Kidney (tissue), 14 donors: ENCODE data around the gene ARL4D. TPM values are rescaled to one million over a fixed set of nuclear protein-coding genes. Genes with fewer than 3 reads are reported as not detected.

Experiments
- DNase-seq, 5 donors: peaks; one replicate each; pipeline ENCODE4 v3.0.0-alpha.2; 2013 to 2020
- FAIRE-seq: peaks from 2 replicates; lab custom pipeline; 2012; peaks lifted over from hg19 to GRCh38; lab: Jason Lieb, UNC
- H3K27ac ChIP-seq, 2 donors: one replicate each; pipeline ENCODE4 v1.7.0; 2013; ENCODE audit warnings: low read depth in 2 of 2, low read length in 2 of 2, inconsistent platforms in 1 of 2
- H3K27me3 ChIP-seq: one replicate; pipeline ENCODE4 v1.7.1; 2013; ENCODE audit warnings: low read length, inconsistent platforms; ENCODE audit not compliant: control insufficient read depth, insufficient read depth
- H3K36me3 ChIP-seq, 3 donors: one replicate each; pipeline versions ENCODE4 v1.7.0 to v1.7.1; 2013; ENCODE audit warnings: low read length in 3 of 3, control low read depth in 1 of 3, inconsistent platforms in 1 of 3; ENCODE audit not compliant: insufficient read depth in 3 of 3, control insufficient read depth in 2 of 3
- H3K4me1 ChIP-seq, 3 donors: one replicate each; pipeline versions ENCODE4 v1.7.0 to v1.7.1; 2013; ENCODE audit warnings: low read length in 3 of 3, inconsistent platforms in 1 of 3, low read depth in 1 of 3; ENCODE audit not compliant: control insufficient read depth in 2 of 3, insufficient read depth in 2 of 3
- H3K4me3 ChIP-seq, 3 donors: one replicate each; pipeline versions ENCODE4 v1.7.0 to v1.8.1; 2013; ENCODE audit warnings: low read length in 3 of 3, control low read depth in 1 of 3, inconsistent platforms in 1 of 3
- H3K9ac ChIP-seq, 3 donors: one replicate each; pipeline versions ENCODE4 v1.7.0 to v1.7.1; 2013; ENCODE audit warnings: low read length in 3 of 3, control low read depth in 1 of 3, inconsistent platforms in 1 of 3
- H3K9me3 ChIP-seq, 3 donors: one replicate each; pipeline versions ENCODE4 v1.7.0 to v1.7.1; 2013; ENCODE audit warnings: low read length in 3 of 3, control low read depth in 1 of 3, inconsistent platforms in 1 of 3; ENCODE audit not compliant: control insufficient read depth in 2 of 3, insufficient read depth in 1 of 3
- intact Hi-C: fragments of 100-400 bp; cut with DNase I; formaldehyde crosslinking; loops from one replicate; pipeline ENCODE4 v1.11.1; 2022
- polyA plus RNA-seq: library from polyadenylated mRNA; stranded (reverse); fragments of 350-450 nt; fragmentation: Illumina TruSeq; extraction: RNeasy Lipid Tissue Mini Kit (QIAGEN cat#74804); gene quantifications from one replicate; pipeline ENCODE4 v1.2.3, GENCODE V29; 2014; ENCODE audit warnings: low read depth, low replicate concordance; ENCODE audit not compliant: insufficient read depth
- total RNA-seq: library from RNA; stranded (reverse); fragmentation: NEBNext Ultra II Directional; extraction: Animal tissue kit (Norgen Biotek cat#: 25700); gene quantifications from one replicate; pipeline ENCODE4 v1.2.1, GENCODE V29; 2021
- TF ChIP-seq, protein P1 (sequence below): IDR thresholded peaks from 3 replicates; pipeline ENCODE4 v1.5.1; 2012; ENCODE audit warnings: mild to moderate bottlenecking, moderate library complexity, borderline replicate concordance; ENCODE audit not compliant: insufficient read depth; ENCODE audit errors: extremely low read depth
- donor health status: control.
- donor health status: control.
- donor health status: control.
- donor health status: control.
- donor health status: control.
- donor health status: DM: yes; HTN: yes; CAD: no.
- donor health status: Normal renal cell carcinoma (clear cell type).

Gene ARL4D
- total and polyA plus RNA-seq, 2 donors from 2014 or later = 48.8 to 81.2 TPM

DNA sequence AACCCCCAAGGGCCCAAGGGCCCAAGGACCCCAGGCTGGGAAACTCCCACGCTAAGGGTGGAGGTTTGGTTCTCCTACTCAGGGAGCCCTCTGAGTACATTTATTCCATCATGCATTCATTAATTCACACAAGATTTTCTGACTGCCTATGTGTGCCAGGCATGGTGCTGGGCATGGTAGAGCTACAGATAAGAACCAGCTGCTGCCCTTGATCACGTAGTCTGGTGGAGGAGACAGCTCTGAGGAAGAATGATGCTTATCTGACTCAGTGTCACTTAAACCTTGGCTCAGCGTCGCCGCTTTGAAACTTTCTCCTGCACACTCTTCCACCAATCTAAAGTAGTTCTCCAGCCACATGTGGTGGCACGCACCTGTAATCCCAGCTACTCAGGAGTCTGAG lies 3.6 kb upstream of the ARL4D start:
- no peaks in the 10 kb centered on the region for H3K9me3 ChIP-seq
- H3K9ac ChIP-seq = no peak overlapping the region
- FAIRE-seq (no peak), DNase-seq (no peak)
- no peaks in the 10 kb centered on the region for H3K27me3 ChIP-seq
- TF ChIP-seq, protein P1, sequence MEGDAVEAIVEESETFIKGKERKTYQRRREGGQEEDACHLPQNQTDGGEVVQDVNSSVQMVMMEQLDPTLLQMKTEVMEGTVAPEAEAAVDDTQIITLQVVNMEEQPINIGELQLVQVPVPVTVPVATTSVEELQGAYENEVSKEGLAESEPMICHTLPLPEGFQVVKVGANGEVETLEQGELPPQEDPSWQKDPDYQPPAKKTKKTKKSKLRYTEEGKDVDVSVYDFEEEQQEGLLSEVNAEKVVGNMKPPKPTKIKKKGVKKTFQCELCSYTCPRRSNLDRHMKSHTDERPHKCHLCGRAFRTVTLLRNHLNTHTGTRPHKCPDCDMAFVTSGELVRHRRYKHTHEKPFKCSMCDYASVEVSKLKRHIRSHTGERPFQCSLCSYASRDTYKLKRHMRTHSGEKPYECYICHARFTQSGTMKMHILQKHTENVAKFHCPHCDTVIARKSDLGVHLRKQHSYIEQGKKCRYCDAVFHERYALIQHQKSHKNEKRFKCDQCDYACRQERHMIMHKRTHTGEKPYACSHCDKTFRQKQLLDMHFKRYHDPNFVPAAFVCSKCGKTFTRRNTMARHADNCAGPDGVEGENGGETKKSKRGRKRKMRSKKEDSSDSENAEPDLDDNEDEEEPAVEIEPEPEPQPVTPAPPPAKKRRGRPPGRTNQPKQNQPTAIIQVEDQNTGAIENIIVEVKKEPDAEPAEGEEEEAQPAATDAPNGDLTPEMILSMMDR = no peak
- peaks cover 0 to 11% (median 0%) of the 10 kb centered on the region in 3 donors for H3K4me1 ChIP-seq
- intact Hi-C loops = loop anchor here (2.0 kb wide), 1 partner anchor 88 kb away; the partner anchor contains the start of gene DHX8
- no peak overlapping the region for H3K27ac ChIP-seq
- no peak overlapping the region for H3K4me3 ChIP-seq
- no peaks in the 10 kb centered on the region for H3K36me3 ChIP-seq

DNA sequence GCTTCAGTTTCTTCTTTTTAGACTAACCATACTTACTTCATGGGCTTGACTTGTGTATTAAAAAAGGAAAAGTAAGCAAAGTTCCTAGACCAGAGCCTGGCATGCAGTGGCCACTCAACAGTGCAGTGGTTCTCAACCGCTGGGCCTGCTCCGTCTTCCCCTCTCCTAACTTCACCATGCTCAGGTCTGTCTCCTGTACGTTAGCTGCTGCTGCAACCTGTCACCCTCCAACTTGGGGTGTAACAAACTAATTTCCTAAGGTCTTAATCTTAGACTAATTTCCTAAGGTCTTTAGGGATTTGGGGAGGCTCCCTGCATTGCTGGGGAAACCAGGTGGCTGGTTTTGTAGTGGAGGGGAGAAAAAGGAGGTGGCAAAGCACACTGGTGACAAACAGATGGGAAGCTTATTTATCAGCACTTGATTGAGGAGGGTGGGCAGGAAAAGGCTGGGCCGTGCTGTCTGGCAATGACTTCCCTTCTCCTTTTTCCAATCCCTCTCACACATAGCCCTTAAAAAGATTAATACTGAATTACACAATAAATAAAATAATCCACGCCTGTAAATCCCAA lies 2.2 kb upstream of the ARL4D start:
- intact Hi-C loops = no loop called here
- DNase-seq (no peak), FAIRE-seq (no peak)
- Histone ChIP-seq H3K27me3 (no peaks in the 10 kb centered on the region), H3K9ac (no peak overlapping the region), H3K27ac (no peak overlapping the region), H3K36me3 (no peaks in the 10 kb centered on the region), H3K9me3 (no peaks in the 10 kb centered on the region), H3K4me1 (peaks cover 0 to 13% (median 6%) of the 10 kb centered on the region in 3 donors), H3K4me3 (no peak overlapping the region)
- TF ChIP-seq, protein P1 = no peak

DNA sequence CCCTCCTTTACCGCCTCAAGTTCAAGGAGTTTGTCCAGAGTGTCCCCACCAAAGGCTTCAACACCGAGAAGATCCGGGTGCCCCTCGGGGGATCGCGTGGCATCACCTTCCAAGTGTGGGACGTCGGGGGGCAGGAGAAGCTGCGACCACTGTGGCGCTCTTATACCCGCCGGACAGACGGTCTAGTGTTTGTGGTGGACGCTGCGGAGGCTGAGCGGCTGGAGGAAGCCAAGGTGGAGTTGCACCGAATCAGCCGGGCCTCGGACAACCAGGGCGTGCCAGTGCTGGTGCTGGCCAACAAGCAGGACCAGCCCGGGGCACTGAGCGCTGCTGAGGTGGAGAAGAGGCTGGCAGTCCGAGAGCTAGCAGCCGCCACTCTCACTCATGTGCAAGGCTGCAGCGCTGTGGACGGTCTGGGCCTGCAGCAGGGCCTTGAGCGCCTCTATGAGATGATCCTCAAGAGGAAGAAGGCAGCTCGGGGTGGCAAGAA lies 1.1 kb downstream of the ARL4D start:
- Histone ChIP-seq H3K4me3 (peak overlapping the region; percentile 62 to 80 (median 78)), H3K9ac (peak overlapping the region in 2 of 3 donors; percentile 74 to 85), H3K9me3 (no peaks in the 10 kb centered on the region), H3K36me3 (no peaks in the 10 kb centered on the region), H3K27me3 (no peaks in the 10 kb centered on the region), H3K4me1 (peaks cover 0 to 16% (median 8%) of the 10 kb centered on the region in 3 donors), H3K27ac (peak overlapping the region; percentile 80 to 92)
- no peak for FAIRE-seq
- TF ChIP-seq, protein P1 = no peak
- DNase-seq = peak in 1 of 5 donors; percentile 79
- intact Hi-C loops = no loop called here
